Parathyroid adenoma (tissue), 2 donors: Measurements from ENCODE around the gene FBXW7.

Experiments
- H2AFZ ChIP-seq: fragments of 300-600 bp; sonication (generic); one replicate; pipeline ENCODE4 v1.7.0; 2017; ENCODE audit warnings: antibody characterized with exemption, mild to moderate bottlenecking
- H3K27ac ChIP-seq: fragments of 300-600 bp; sonication (generic); one replicate; pipeline ENCODE4 v1.7.0; 2017
- H3K27me3 ChIP-seq: fragments of 300-600 bp; sonication (generic); one replicate; pipeline ENCODE4 v1.7.0; 2017; ENCODE audit warnings: low read length; ENCODE audit not compliant: control insufficient read depth, insufficient read depth
- H3K36me3 ChIP-seq: fragments of 300-600 bp; sonication (generic); one replicate; pipeline ENCODE4 v1.7.0; 2017; ENCODE audit warnings: low read length; ENCODE audit not compliant: control insufficient read depth, insufficient read depth
- H3K4me1 ChIP-seq: fragments of 300-600 bp; sonication (generic); one replicate; pipeline ENCODE4 v1.7.0; 2017; ENCODE audit warnings: control low read depth
- H3K4me2 ChIP-seq: fragments of 300-600 bp; sonication (generic); one replicate; pipeline ENCODE4 v1.7.0; 2017; ENCODE audit warnings: low read length
- H3K4me3 ChIP-seq: fragments of 300-600 bp; sonication (generic); one replicate; pipeline ENCODE4 v1.7.0; 2017; ENCODE audit warnings: low read depth, low read length
- H3K79me2 ChIP-seq: fragments of 300-600 bp; sonication (generic); one replicate; pipeline ENCODE4 v1.7.0; 2017; ENCODE audit warnings: control low read depth
- H3K9ac ChIP-seq: fragments of 300-600 bp; sonication (generic); one replicate; pipeline ENCODE4 v1.7.0; 2017; ENCODE audit warnings: mild to moderate bottlenecking
- H3K9me3 ChIP-seq: fragments of 300-600 bp; sonication (generic); one replicate; pipeline ENCODE4 v1.7.0; 2017; ENCODE audit warnings: low read length; ENCODE audit not compliant: control insufficient read depth
- CTCF ChIP-seq: fragments of 300-600 bp; sonication (generic); IDR thresholded peaks from one replicate; pipeline ENCODE4 v1.7.0; 2017; ENCODE audit warnings: antibody characterized with exemption, mild to moderate bottlenecking
- donor health status: primary hyperparathyroidism.

The FBXW7 gene

DNA sequence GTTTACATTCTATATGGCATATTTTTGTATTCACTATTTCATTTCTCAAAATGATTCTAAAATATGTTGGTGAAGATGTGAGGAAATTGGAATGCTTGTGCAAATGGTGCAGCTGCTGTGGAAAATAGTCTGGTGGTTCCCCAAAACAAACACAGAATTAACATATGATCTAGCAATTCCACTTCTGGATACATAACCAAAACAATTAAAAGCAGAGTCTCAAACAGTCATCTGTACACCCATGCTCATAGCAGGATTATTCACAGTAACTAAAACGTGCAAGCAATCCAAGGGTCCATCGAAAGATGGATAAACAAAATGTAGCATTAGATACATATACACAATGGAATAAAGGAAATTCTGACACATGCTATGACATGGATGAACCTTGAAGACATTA, 204.8 kb downstream of the FBXW7 start:
- no peaks in the 10 kb centered on the region for H3K27me3 ChIP-seq
- H2AFZ ChIP-seq: no peak overlapping the region
- H3K36me3 ChIP-seq: no peaks in the 10 kb centered on the region
- H3K9me3 ChIP-seq: no peaks in the 10 kb centered on the region
- no peak overlapping the region for H3K9ac ChIP-seq
- no peaks in the 10 kb centered on the region for H3K79me2 ChIP-seq
- H3K4me2 ChIP-seq: no peak overlapping the region
- H3K4me1 ChIP-seq: no peaks in the 10 kb centered on the region
- TF ChIP-seq CTCF: no peak
- no peak overlapping the region for H3K4me3 ChIP-seq
- no peak overlapping the region for H3K27ac ChIP-seq

DNA sequence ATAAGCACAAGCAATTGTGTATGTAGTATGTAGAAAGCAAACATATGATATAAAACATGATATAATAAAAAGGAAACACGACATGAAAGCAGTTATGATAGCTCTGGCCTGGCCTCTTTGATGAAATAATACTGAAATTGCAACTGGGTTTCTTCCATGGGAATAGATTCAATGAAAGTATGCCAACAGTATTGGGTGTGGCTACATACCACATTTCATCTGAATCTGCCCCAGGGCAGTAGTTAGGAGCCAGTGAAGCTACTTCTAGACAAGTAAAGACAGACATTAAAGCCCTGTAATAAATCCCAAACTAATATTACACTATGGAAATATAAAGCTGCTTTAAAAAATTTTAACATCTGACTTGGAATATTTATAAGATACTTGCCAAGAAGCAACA, 207.3 kb downstream of the FBXW7 start:
- Histone ChIP-seq H3K27me3 (no peaks in the 10 kb centered on the region), H3K4me2 (no peak overlapping the region), H3K9me3 (no peaks in the 10 kb centered on the region), H3K4me1 (no peaks in the 10 kb centered on the region), H3K9ac (no peak overlapping the region), H3K4me3 (no peak overlapping the region), H2AFZ (no peak overlapping the region), H3K27ac (no peak overlapping the region), H3K36me3 (no peaks in the 10 kb centered on the region), H3K79me2 (no peaks in the 10 kb centered on the region)
- no peak for TF ChIP-seq CTCF

GRCh38 chr4:152327606-152328453, 208.1 kb downstream of the FBXW7 start:
- H3K27me3 ChIP-seq: no peaks in the 10 kb centered on the region
- no peak overlapping the region for H3K4me2 ChIP-seq
- no peak overlapping the region for H2AFZ ChIP-seq
- no peaks in the 10 kb centered on the region for H3K4me1 ChIP-seq
- H3K9ac ChIP-seq: no peak overlapping the region
- no peak overlapping the region for H3K27ac ChIP-seq
- H3K36me3 ChIP-seq: no peaks in the 10 kb centered on the region
- no peak overlapping the region for H3K4me3 ChIP-seq
- no peaks in the 10 kb centered on the region for H3K79me2 ChIP-seq
- no peak for TF ChIP-seq CTCF
- H3K9me3 ChIP-seq: no peaks in the 10 kb centered on the region

DNA sequence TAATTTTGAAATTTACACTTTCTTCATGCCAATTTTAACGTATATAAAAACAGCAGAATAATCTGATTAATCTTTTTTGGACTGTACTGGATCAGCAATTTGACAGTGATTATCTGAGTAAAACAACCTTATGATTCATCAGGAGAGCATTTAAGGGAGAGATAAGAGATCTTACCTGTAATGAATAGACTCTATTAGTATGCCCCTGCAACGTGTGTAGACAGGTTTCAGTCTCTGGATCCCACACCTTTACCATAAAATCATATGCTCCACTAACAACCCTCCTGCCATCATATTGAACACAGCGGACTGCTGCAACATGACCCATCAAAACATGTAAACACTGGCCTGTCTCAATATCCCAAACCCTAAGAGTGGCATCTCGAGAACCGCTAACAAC, 210.1 kb downstream of the FBXW7 start:
- Histone ChIP-seq H3K36me3 (no peaks in the 10 kb centered on the region), H3K9ac (no peak overlapping the region), H3K4me1 (no peaks in the 10 kb centered on the region), H2AFZ (no peak overlapping the region), H3K27ac (no peak overlapping the region), H3K4me2 (no peak overlapping the region), H3K79me2 (no peaks in the 10 kb centered on the region), H3K4me3 (no peak overlapping the region), H3K9me3 (no peaks in the 10 kb centered on the region), H3K27me3 (no peaks in the 10 kb centered on the region)
- TF ChIP-seq CTCF: no peak

DNA sequence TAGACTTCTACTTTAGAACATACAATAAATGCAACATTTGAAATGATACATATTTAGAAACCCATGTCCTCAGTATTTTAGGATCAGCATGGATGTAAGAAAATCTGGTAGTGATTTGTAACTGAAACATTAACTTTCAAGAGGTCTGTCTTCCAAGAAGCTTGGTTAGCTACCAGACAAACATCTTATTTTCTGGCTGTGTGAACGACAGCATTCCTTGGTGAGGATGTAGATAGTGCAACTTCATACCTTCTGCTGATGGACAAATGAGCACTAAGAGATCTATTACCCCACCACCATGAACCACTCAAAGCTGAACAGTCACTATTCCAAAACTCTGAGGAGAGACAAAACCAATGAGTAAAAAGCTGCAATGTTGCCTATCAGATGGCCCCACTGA, 212.7 kb downstream of the FBXW7 start:
- Histone ChIP-seq H3K9ac (no peak overlapping the region), H3K4me3 (no peak overlapping the region), H3K27me3 (no peaks in the 10 kb centered on the region), H3K4me2 (no peak overlapping the region), H2AFZ (no peak overlapping the region), H3K36me3 (no peaks in the 10 kb centered on the region), H3K4me1 (no peaks in the 10 kb centered on the region), H3K9me3 (no peaks in the 10 kb centered on the region), H3K79me2 (no peaks in the 10 kb centered on the region), H3K27ac (no peak overlapping the region)
- TF ChIP-seq CTCF: no peak
